B cell (primary cell): ENCODE results near the gene FRMPD4. TPM values are rescaled to one million over a fixed set of nuclear protein-coding genes. Genes with fewer than 3 reads are reported as not detected.

ENCODE experiments used
- ATAC-seq: fragments of 200-7000 bp; cut with Tn5 transposase; one replicate; pipeline ENCODE4 v1.10.0; 2021; ENCODE audit warnings: low read depth, mild to moderate bottlenecking, moderate number of reproducible peaks, moderate library complexity
- CTCF ChIA-PET: fragments of 350-600 bp; sonication (Branson Sonifier 250); formaldehyde crosslinking; loops from one replicate; lab custom pipeline; 2021; ENCODE audit warnings: antibody characterized with exemption, inconsistent platforms; lab: Charles Lee
- POLR2A ChIA-PET: fragments of 350-600 bp; sonication (Branson Sonifier 250); formaldehyde crosslinking; loops from one replicate; lab custom pipeline; 2021; ENCODE audit warnings: antibody characterized with exemption; lab: Charles Lee
- DNase-seq: peaks from one replicate; pipeline ENCODE4 v3.0.0; 2013
- H2AFZ ChIP-seq: 2 replicates; pipeline ENCODE4 v1.6.1; 2012; ENCODE audit warnings: mild to moderate bottlenecking, low read depth, low read length; ENCODE audit not compliant: insufficient read depth, poor library complexity, severe bottlenecking
- H3K27ac ChIP-seq, 2 donors: 1 replicate in 1 of 2; 2 replicates in 1 of 2; pipeline ENCODE4 v1.5.1; 2012 to 2013; ENCODE audit warnings: low read length in 2 of 2, mild to moderate bottlenecking in 2 of 2, moderate library complexity in 1 of 2
- H3K27me3 ChIP-seq, 4 experiments: fragments of 200-600 bp in 1 of 4; sonication (generic) in 1 of 4; replicated peaks in 1 of 4; 1 replicate in 2 of 4; 2 replicates in 2 of 4; pipeline versions ENCODE4 v1.6.1 to v1.7.0; 2013 to 2016; ENCODE audit warnings: low read length in 3 of 4, mild to moderate bottlenecking in 2 of 4, mixed read lengths in 1 of 4, moderate library complexity in 1 of 4; ENCODE audit not compliant: insufficient read depth in 4 of 4, control insufficient read depth in 3 of 4; ENCODE audit errors: control extremely low read depth in 1 of 4
- H3K36me3 ChIP-seq, 2 experiments: replicated peaks in 1 of 2; 1 replicate in 1 of 2; 2 replicates in 1 of 2; pipeline versions ENCODE4 v1.6.1 to v1.7.1; 2013; ENCODE audit warnings: low read length in 1 of 2; ENCODE audit not compliant: insufficient read depth in 2 of 2, control insufficient read depth in 1 of 2; ENCODE audit errors: control extremely low read depth in 1 of 2, extremely low read depth in 1 of 2
- H3K4me1 ChIP-seq, 2 donors: fragments of 200-600 bp in 1 of 2; sonication (generic) in 1 of 2; 1 replicate in 1 of 2; 2 replicates in 1 of 2; pipeline versions ENCODE4 v1.5.1 to v1.6.1; 2013 to 2017; ENCODE audit warnings: low read length in 2 of 2; ENCODE audit not compliant: control insufficient read depth in 2 of 2, insufficient read depth in 2 of 2
- H3K4me2 ChIP-seq: replicated peaks from 2 replicates; pipeline ENCODE3; 2012; ENCODE audit warnings: mild to moderate bottlenecking, low read depth, low read length; ENCODE audit not compliant: poor library complexity, severe bottlenecking
- H3K4me3 ChIP-seq, 5 experiments: fragments of 200-600 bp in 1 of 5; sonication (generic) in 1 of 5; 1 replicate in 3 of 5; 2 replicates in 2 of 5; pipeline versions ENCODE4 v1.5.1 to v1.7.0; 2011 to 2016; ENCODE audit warnings: low read length in 4 of 5, mild to moderate bottlenecking in 4 of 5, low read depth in 2 of 5, control low read depth in 1 of 5, moderate library complexity in 1 of 5; ENCODE audit not compliant: insufficient read depth in 1 of 5; ENCODE audit errors: control extremely low read depth in 1 of 5, extremely low read depth in 1 of 5
- H3K79me2 ChIP-seq: fragments of 200-600 bp; sonication (generic); one replicate; pipeline ENCODE4 v1.6.0; 2016; ENCODE audit warnings: low read length; ENCODE audit not compliant: control insufficient read depth, insufficient read depth
- H3K9ac ChIP-seq: fragments of 200-600 bp; sonication (generic); 2 replicates; pipeline ENCODE4 v1.6.1; 2017; ENCODE audit warnings: mild to moderate bottlenecking, low read length, moderate library complexity
- H3K9me3 ChIP-seq, 3 donors: one replicate each; pipeline versions ENCODE4 v1.6.1 to v1.7.1; 2013; ENCODE audit warnings: low read length in 2 of 3; ENCODE audit not compliant: control insufficient read depth in 2 of 3, insufficient read depth in 1 of 3; ENCODE audit errors: control extremely low read depth in 1 of 3
- H4K20me1 ChIP-seq: 2 replicates; pipeline ENCODE4 v1.6.0; 2012; ENCODE audit warnings: mild to moderate bottlenecking, low read length; ENCODE audit not compliant: insufficient read depth, control insufficient read depth, poor library complexity, severe bottlenecking
- H3K27ac Mint-ChIP-seq: one replicate; pipeline ENCODE4 v1.8.0; 2021; ENCODE audit warnings: mixed read lengths
- H3K27me3 Mint-ChIP-seq: one replicate; pipeline ENCODE4 v1.8.0; 2021; ENCODE audit warnings: mixed read lengths
- H3K4me1 Mint-ChIP-seq: one replicate; pipeline ENCODE4 v1.8.0; 2021; ENCODE audit warnings: mixed read lengths
- H3K4me3 Mint-ChIP-seq: one replicate; pipeline ENCODE4 v1.8.0; 2021; ENCODE audit warnings: mixed read lengths
- H3K9me3 Mint-ChIP-seq: one replicate; pipeline ENCODE4 v1.8.0; 2022; ENCODE audit warnings: mixed read lengths; ENCODE audit not compliant: insufficient read depth
- EZH2 ChIP-seq: IDR thresholded peaks from 2 replicates; pipeline ENCODE4 v1.6.1; 2012; ENCODE audit warnings: borderline replicate concordance, low read depth, mild to moderate bottlenecking, moderate library complexity, low read length; ENCODE audit not compliant: insufficient read depth, poor library complexity, severe bottlenecking
- WGBS: methylation state at CpG from one replicate; pipeline ENCODE4 v1.1.5; 2013; ENCODE audit warnings: missing lambda C conversion rate; ENCODE audit not compliant: insufficient coverage; 5-methylcytosine and 5-hydroxymethylcytosine counted together
- intact Hi-C: fragments of 100-400 bp; cut with micrococcal nuclease; formaldehyde crosslinking; loops from one replicate; pipeline ENCODE4 v1.10.0; 2022
- polyA plus RNA-seq: library from polyadenylated mRNA; depleted of rRNA; stranded (reverse); fragments of >200 nt; gene quantifications from 2 replicates; pipeline ENCODE4 v1.2.3, GENCODE V29; 2012
- total RNA-seq, 2 donors: library from RNA; stranded (reverse); fragments of 120-200 nt in 1 of 2; gene quantifications; 1 replicate in 1 of 2; 2 replicates in 1 of 2; pipeline versions ENCODE4 v1.2.3 to v1.2.4, GENCODE V29; 2013 to 2022
- TF ChIP-seq, protein P1 (sequence below): fragments of 200-600 bp; IDR thresholded peaks from one replicate; pipeline ENCODE4 v1.8.0; 2022; ENCODE audit warnings: antibody characterized with exemption, mild to moderate bottlenecking

FRMPD4 gene
- total and polyA plus RNA-seq, 2 donors (not counting 1 experiment from before 2014, with no cell fraction given), result not detected

DNA sequence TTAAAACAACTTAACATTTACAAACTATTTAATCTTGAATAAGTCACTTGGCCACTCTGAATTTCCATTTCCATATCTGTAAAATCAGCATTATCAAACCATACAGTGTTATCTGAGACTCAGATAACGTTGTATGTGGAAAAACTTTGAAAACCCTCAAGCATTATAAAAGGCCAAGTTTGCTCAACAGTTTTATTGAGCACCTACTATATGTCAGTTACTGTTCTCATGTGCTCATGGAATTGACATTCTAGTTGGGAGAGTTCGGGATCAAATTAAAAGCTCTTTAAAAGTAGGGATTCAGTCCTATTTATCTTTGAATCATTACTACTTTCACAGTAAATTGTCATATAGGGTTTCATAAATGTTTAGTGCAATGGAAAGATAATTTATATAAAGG is 97.9 kb downstream of the FRMPD4 start:
- Histone ChIP-seq H3K4me3 (no peak overlapping the region), H2AFZ (no peak overlapping the region), H3K27me3 (no peaks in the 10 kb centered on the region), H3K36me3 (no peaks in the 10 kb centered on the region), H4K20me1 (no peaks in the 10 kb centered on the region), H3K9me3 (no peaks in the 10 kb centered on the region), H3K4me2 (no peak overlapping the region), H3K9ac (no peak overlapping the region), H3K27ac (no peak overlapping the region), H3K79me2 (no peaks in the 10 kb centered on the region), H3K4me1 (no peaks in the 10 kb centered on the region)
- Mint-ChIP-seq H3K27ac (no peak overlapping the region), H3K4me3 (no peak overlapping the region), H3K27me3 (no peaks in the 10 kb centered on the region), H3K4me1 (no peaks in the 10 kb centered on the region), H3K9me3 (no peaks in the 10 kb centered on the region)
- TF ChIP-seq EZH2, result no peak
- TF ChIP-seq, protein P1, sequence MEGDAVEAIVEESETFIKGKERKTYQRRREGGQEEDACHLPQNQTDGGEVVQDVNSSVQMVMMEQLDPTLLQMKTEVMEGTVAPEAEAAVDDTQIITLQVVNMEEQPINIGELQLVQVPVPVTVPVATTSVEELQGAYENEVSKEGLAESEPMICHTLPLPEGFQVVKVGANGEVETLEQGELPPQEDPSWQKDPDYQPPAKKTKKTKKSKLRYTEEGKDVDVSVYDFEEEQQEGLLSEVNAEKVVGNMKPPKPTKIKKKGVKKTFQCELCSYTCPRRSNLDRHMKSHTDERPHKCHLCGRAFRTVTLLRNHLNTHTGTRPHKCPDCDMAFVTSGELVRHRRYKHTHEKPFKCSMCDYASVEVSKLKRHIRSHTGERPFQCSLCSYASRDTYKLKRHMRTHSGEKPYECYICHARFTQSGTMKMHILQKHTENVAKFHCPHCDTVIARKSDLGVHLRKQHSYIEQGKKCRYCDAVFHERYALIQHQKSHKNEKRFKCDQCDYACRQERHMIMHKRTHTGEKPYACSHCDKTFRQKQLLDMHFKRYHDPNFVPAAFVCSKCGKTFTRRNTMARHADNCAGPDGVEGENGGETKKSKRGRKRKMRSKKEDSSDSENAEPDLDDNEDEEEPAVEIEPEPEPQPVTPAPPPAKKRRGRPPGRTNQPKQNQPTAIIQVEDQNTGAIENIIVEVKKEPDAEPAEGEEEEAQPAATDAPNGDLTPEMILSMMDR, result no peak
- no peak for DNase-seq
- intact Hi-C loops, result no loop called here
- POLR2A ChIA-PET, result no interaction called here
- CTCF ChIA-PET, result no interaction called here
- no peak for ATAC-seq
- WGBS, result no CpG with 5 or more reads among the region's 2 CpGs

DNA sequence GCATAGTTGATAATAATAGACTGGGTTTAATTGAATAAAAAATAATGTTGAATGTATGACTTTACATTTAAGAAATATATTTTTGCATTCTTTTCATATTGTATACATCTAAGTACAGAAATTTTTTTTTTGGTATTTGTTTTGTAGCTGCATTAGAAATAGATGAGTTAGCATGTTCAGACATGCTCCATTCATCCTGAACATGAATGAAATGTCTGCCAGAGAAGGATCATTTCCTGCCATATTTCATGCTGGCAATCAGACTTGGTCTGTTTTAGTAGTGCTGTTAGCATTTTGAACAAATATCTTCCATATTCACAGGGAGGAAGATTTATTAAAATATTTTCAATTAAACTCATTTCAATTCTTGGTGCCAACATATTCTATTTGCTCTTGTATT is 98.9 kb downstream of the FRMPD4 start:
- no peak for ATAC-seq
- no peaks in the 10 kb centered on the region for H3K9me3 ChIP-seq
- no peaks in the 10 kb centered on the region for H3K36me3 ChIP-seq
- H3K4me3 ChIP-seq, result no peak overlapping the region
- Mint-ChIP-seq H3K27ac (no peak overlapping the region), H3K9me3 (no peaks in the 10 kb centered on the region), H3K4me1 (no peaks in the 10 kb centered on the region), H3K4me3 (no peak overlapping the region), H3K27me3 (no peaks in the 10 kb centered on the region)
- H3K4me1 ChIP-seq, result no peaks in the 10 kb centered on the region
- no peak overlapping the region for H3K4me2 ChIP-seq
- H3K79me2 ChIP-seq, result no peaks in the 10 kb centered on the region
- CTCF ChIA-PET, result no interaction called here
- intact Hi-C loops, result no loop called here
- TF ChIP-seq EZH2, result no peak
- TF ChIP-seq, protein P1, result no peak
- H3K9ac ChIP-seq, result no peak overlapping the region
- H4K20me1 ChIP-seq, result no peaks in the 10 kb centered on the region
- no peak overlapping the region for H2AFZ ChIP-seq
- H3K27ac ChIP-seq, result no peak overlapping the region
- no peak for DNase-seq
- POLR2A ChIA-PET, result no interaction called here
- H3K27me3 ChIP-seq, result no peaks in the 10 kb centered on the region
